OCI-LY3 (cell line): Measurements from ENCODE around the gene OAF.
A peak's percentile ranks its signal among the peaks of the same experiment; 100 is the strongest.

Source experiments
- H2AFZ ChIP-seq: fragments of 200-600, 300-600 bp; shearing (Covaris generic); 2 replicates; pipeline ENCODE4 v1.6.0; 2014; ENCODE audit warnings: antibody characterized with exemption, low read depth, low read length
- H3K27ac ChIP-seq: fragments of 200-600, 300-600 bp; sonication (generic); 2 replicates; pipeline ENCODE4 v1.5.1; 2014; ENCODE audit warnings: mild to moderate bottlenecking, low read length, moderate library complexity, mixed read lengths
- H3K27me3 ChIP-seq: fragments of 200-600, 300-600 bp; sonication (generic); 2 replicates; pipeline ENCODE4 v1.6.1; 2014; ENCODE audit warnings: low read depth, low read length, mixed read lengths
- H3K36me3 ChIP-seq: fragments of 200-600, 300-600 bp; sonication (generic); replicated peaks from 2 replicates; pipeline ENCODE3; 2014; ENCODE audit warnings: low read depth, low read length, mixed read lengths
- H3K4me1 ChIP-seq: fragments of 300-600, 200-600 bp; sonication (generic); 2 replicates; pipeline ENCODE4 v1.6.1; 2014; ENCODE audit warnings: low read length, mixed read lengths
- H3K4me2 ChIP-seq: fragments of 200-600, 300-600 bp; sonication (generic); 2 replicates; pipeline ENCODE4 v1.6.1; 2014; ENCODE audit warnings: low read length, mixed read lengths
- H3K4me3 ChIP-seq: fragments of 300-600, 200-600 bp; sonication (generic); 2 replicates; pipeline ENCODE4 v1.5.1; 2014; ENCODE audit warnings: antibody characterized with exemption, mild to moderate bottlenecking, low read length, moderate library complexity
- H3K79me2 ChIP-seq: fragments of 300-600, 200-600 bp; shearing (Covaris generic); 2 replicates; pipeline ENCODE4 v1.6.1; 2014; ENCODE audit warnings: mild to moderate bottlenecking, low read length, mixed read lengths
- H3K9ac ChIP-seq: fragments of 300-600, 200-600 bp; shearing (Covaris generic); 2 replicates; pipeline ENCODE4 v1.6.0; 2014; ENCODE audit warnings: mild to moderate bottlenecking, low read length, moderate library complexity
- H3K9me3 ChIP-seq: fragments of 200-600, 300-600 bp; shearing (Covaris generic); 2 replicates; pipeline ENCODE4 v1.6.1; 2014; ENCODE audit warnings: low read length, mixed read lengths; ENCODE audit not compliant: insufficient read depth
- H4K20me1 ChIP-seq: fragments of 200-600, 300-600 bp; sonication (generic); 2 replicates; pipeline ENCODE4 v1.6.1; 2016; ENCODE audit warnings: low read length, mixed read lengths; ENCODE audit not compliant: insufficient read depth
- EZH2phosphoT487 ChIP-seq: fragments of 200-600 bp; shearing (Covaris generic); IDR thresholded peaks from 2 replicates; pipeline ENCODE4 v1.6.1; 2018; ENCODE audit warnings: antibody characterized with exemption, mixed run types, low read depth
- TF ChIP-seq, protein P1 (sequence below): fragments of 200-600, 300-600 bp; sonication (generic); IDR thresholded peaks from 2 replicates; pipeline ENCODE4 v1.5.1; 2014; ENCODE audit warnings: antibody characterized with exemption, low read length, low read depth

Gene OAF

DNA sequence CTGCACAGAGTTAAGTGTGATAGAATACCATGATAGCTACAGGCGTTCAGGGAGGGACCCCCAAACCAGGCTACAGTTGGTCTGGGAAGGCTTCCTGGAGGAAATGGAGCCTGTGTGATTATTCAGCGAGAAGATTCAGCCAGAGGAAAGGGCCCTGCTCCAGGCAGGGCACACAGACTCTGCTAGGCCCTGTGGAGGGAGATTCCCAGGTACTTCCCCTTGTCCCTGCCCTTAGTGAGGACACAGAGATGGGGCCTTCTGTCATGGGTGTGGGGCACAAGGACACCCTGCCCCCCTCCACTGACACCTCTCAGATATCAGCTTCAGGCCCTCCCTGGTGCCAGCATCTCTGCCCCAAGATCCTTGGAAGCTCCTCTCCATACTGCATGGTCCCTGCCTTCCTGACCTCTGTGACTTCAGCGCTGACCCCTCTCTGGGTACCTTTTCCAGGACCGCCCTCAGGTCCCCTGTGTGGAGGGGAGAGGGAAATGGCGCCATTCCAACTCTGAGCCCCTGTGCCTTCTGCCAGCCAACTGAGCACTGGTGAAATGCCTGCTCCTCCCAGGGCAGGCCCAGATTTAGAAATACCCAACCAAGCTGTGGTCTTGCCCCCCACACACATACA lies 16.5 kb downstream of the OAF start:
- no peaks in the 10 kb centered on the region for H3K36me3 ChIP-seq
- no peaks in the 10 kb centered on the region for H4K20me1 ChIP-seq
- H3K4me3 ChIP-seq: no peak overlapping the region
- no peaks in the 10 kb centered on the region for H3K79me2 ChIP-seq
- no peak overlapping the region for H3K27ac ChIP-seq
- no peak overlapping the region for H3K4me2 ChIP-seq
- H3K9ac ChIP-seq: no peak overlapping the region
- TF ChIP-seq, protein P1, sequence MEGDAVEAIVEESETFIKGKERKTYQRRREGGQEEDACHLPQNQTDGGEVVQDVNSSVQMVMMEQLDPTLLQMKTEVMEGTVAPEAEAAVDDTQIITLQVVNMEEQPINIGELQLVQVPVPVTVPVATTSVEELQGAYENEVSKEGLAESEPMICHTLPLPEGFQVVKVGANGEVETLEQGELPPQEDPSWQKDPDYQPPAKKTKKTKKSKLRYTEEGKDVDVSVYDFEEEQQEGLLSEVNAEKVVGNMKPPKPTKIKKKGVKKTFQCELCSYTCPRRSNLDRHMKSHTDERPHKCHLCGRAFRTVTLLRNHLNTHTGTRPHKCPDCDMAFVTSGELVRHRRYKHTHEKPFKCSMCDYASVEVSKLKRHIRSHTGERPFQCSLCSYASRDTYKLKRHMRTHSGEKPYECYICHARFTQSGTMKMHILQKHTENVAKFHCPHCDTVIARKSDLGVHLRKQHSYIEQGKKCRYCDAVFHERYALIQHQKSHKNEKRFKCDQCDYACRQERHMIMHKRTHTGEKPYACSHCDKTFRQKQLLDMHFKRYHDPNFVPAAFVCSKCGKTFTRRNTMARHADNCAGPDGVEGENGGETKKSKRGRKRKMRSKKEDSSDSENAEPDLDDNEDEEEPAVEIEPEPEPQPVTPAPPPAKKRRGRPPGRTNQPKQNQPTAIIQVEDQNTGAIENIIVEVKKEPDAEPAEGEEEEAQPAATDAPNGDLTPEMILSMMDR: no peak
- TF ChIP-seq EZH2phosphoT487: no peak
- H3K27me3 ChIP-seq: peaks cover 12% of the 10 kb centered on the region
- H3K9me3 ChIP-seq: no peaks in the 10 kb centered on the region
- no peak overlapping the region for H2AFZ ChIP-seq
- peaks cover 15% of the 10 kb centered on the region for H3K4me1 ChIP-seq

DNA sequence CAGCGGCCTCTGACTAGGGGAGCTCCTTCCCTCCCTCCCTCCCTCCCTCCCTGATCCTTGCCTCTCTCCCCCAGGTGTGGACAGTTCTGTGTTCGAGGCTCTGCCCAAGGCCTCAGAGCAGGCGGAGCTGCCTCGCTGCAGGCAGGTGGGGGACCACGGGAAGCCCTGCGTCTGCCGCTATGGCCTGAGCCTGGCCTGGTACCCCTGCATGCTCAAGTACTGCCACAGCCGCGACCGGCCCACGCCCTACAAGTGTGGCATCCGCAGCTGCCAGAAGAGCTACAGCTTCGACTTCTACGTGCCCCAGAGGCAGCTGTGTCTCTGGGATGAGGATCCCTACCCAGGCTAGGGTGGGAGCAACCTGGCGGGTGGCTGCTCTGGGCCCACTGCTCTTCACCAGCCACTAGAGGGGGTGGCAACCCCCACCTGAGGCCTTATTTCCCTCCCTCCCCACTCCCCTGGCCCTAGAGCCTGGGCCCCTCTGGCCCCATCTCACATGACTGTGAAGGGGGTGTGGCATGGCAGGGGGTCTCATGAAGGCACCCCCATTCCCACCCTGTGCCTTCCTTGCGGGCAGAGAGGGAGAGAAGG lies 18.1 kb downstream of the OAF start:
- no peak overlapping the region for H3K27ac ChIP-seq
- peaks cover 15% of the 10 kb centered on the region for H3K4me1 ChIP-seq
- H3K4me3 ChIP-seq: no peak overlapping the region
- H3K9ac ChIP-seq: no peak overlapping the region
- H3K27me3 ChIP-seq: peaks cover 25% of the 10 kb centered on the region
- no peak overlapping the region for H2AFZ ChIP-seq
- no peaks in the 10 kb centered on the region for H3K9me3 ChIP-seq
- H4K20me1 ChIP-seq: no peaks in the 10 kb centered on the region
- no peaks in the 10 kb centered on the region for H3K79me2 ChIP-seq
- H3K36me3 ChIP-seq: no peaks in the 10 kb centered on the region
- TF ChIP-seq EZH2phosphoT487: no peak
- TF ChIP-seq, protein P1: 0 out of 2 replicates have a peak, but pooled peaks have one; percentile 14
- no peak overlapping the region for H3K4me2 ChIP-seq

DNA sequence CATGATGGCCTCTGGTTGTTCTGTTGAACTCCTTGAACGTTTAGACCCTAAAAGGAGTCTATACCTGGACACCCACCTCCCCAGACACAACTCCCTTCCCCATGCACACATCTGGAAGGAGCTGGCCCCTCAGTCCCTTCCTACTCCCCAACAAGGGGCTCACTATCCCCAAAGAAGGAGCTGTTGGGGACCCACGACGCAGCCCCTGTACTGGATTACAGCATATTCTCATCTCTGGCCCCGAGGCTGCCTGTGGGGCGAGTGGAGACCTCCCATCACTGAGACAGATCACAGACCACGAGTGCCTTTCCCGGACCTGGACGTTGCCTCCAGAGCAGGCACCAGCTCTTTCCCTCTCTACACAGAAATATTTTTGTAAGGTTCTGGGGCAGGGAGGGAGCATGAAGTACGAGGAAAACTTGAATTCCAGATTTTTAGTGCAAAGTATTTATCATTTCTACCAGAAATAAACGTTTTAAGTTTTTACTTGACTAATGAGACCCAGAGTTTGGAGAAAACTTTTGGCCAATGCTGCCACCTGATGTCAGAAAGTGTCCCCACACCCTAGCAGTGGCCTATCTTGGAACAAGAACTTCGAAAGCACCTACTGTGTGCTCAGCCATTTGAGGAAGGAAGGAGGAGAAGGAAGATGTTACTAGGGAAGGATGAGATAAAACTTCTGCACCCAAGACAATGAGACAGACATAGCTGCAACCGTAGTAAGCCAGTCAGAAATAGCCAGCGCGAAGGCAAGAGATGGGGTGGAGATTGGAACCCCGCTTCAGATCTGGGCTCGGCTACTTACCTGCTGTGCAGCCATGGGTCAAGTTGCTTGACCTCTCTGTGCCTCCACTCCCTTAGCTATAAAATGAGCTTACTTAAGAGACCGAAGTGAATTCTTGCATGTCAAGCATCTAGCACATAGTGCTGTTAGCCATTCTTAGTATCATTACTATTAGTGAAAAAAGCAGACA lies 18.9 kb downstream of the OAF start:
- peaks cover 34% of the 10 kb centered on the region for H3K27me3 ChIP-seq
- no peak overlapping the region for H3K4me3 ChIP-seq
- H2AFZ ChIP-seq: no peak overlapping the region
- no peak overlapping the region for H3K9ac ChIP-seq
- TF ChIP-seq, protein P1: peak; percentile 88
- no peak for TF ChIP-seq EZH2phosphoT487
- no peak overlapping the region for H3K4me2 ChIP-seq
- H3K36me3 ChIP-seq: no peaks in the 10 kb centered on the region
- H3K79me2 ChIP-seq: no peaks in the 10 kb centered on the region
- peaks cover 13% of the 10 kb centered on the region for H3K4me1 ChIP-seq
- H3K27ac ChIP-seq: no peak overlapping the region
- no peaks in the 10 kb centered on the region for H3K9me3 ChIP-seq
- H4K20me1 ChIP-seq: 0 out of 2 replicates have a peak, but pooled peaks cover 4% of the 10 kb centered on the region
